ENCODE results near the gene WFDC9. TPM values are rescaled to one million over a fixed set of nuclear protein-coding genes. Genes with fewer than 3 reads are reported as not detected.

Gene WFDC9
- total RNA-seq, 5 donors from 2014 or later (not counting 1 experiment from before 2014, with no cell fraction given), result not detected

DNA sequence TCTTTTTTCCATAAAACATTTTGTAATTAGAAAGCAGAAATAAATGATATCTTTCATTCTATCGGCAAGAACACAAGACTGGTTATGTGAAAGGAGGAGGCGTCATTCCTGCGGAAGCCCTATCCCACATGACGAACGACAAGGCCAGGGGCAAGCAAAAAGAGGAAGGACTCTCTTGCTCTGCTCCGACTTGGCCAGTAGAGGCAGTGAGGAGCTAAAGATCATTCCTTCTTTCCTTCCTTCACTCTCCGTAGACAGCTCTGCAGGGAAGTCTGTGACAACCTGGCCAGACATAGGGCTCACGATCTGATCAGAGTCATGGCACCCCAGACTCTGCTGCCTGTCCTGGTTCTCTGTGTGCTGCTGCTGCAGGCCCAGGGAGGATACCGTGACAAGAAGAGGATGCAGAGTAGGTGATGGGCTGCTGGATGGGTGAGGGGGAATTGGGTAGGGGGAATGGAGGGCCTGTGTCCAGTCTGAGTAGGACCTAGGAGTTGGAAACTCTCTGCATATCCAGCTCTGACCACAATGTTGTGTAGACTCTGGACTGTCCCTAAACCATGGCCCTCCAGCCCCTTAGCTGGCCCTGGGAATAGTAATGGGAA, 1.5 kb downstream of the WFDC9 start, which contains the start of gene WFDC10A:
Gene WFDC10A, plus strand, starts transcription at position 244 of the 605 bp plus-strand sequence. Its CDS starts 75 bp downstream, at position 319.
- ATAC-seq (replicated peaks in 1 of 4) (peak; percentile 35 to 62 (median 56)), DNase-seq (peak in 10 of 35 experiments; percentile 0 to 28 (median 4))
- WGBS (ENCODE audit: insufficient coverage), result 38% methylated on average over 4 of the region's 9 CpGs
- Histone ChIP-seq H3K4me3 (ENCODE audit: control insufficient read depth in 1 of 2, extremely low read depth in 1 of 2, low read length in 1 of 2) (no peak within 1 kb of the TSS), H3K36me3 (ENCODE audit: control insufficient read depth in 2 of 2, extremely low read depth in 1 of 2, insufficient read depth in 1 of 2, low read length in 1 of 2) (no peaks in the 10 kb centered on the region), H3K9me3 (no peaks in the 10 kb centered on the region), H3K27me3 (replicated peaks in 1 of 2; ENCODE audit: control insufficient read depth in 2 of 2, extremely low read depth in 1 of 2, insufficient read depth in 2 of 2, low read length in 1 of 2) (peaks cover 2 to 15% of the 10 kb centered on the region in 2 experiments), H3K27ac (ENCODE audit: low read length) (no peak within 1 kb of the TSS), H3K4me1 (ENCODE audit: control insufficient read depth in 1 of 2, extremely low read depth in 1 of 2, insufficient read depth in 2 of 2, low read length in 2 of 2) (peaks cover 0 to 3% of the 10 kb centered on the region in 2 experiments)
- Mint-ChIP-seq H3K27ac (no peak within 1 kb of the TSS), H3K4me1 (peaks cover 3 to 5% (median 3%) of the 10 kb centered on the region in 3 donors), H3K9me3 (peaks cover 0 to 5% (median 0%) of the 10 kb centered on the region in 3 donors), H3K4me3 (no peak within 1 kb of the TSS), H3K36me3 (no peaks in the 10 kb centered on the region), H3K27me3 (peaks cover 45 to 50% of the 10 kb centered on the region in 2 donors)
- POLR2A ChIA-PET, result no interaction called here
- CTCF ChIA-PET, result interaction anchor here in 1 of 2 donors (0.5 to 0.6 kb wide), 2 partner anchors 1547 to 1641 kb away, joined by 4 read pairs; no protein-coding TSS in a partner anchor

DNA sequence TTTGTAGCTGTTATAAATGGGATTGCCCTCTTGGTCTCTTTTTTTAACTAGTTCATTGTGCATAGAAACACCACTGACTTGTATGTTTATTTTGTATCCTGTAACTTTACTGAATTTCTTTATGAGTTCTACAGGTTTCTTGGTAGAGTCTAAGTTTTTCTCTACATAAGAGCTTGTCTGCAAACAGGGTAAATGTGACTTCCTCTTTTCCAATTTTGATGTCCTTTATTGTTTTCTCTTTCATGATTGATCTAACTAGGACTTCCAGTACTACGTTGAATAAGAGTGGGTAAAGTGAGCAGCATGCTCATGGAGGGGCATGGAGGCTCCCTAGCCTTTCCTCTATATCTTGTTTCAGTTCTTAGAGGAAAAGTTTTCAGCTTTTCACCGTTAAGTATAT, 4.5 kb downstream of the WFDC9 start:
- peaks cover 2 to 15% of the 10 kb centered on the region in 2 experiments for H3K27me3 ChIP-seq (replicated peaks in 1 of 2; ENCODE audit: control insufficient read depth in 2 of 2, extremely low read depth in 1 of 2, insufficient read depth in 2 of 2, low read length in 1 of 2)
- Mint-ChIP-seq H3K4me1 (peaks cover 3 to 5% (median 3%) of the 10 kb centered on the region in 3 donors), H3K9me3 (peaks cover 0 to 5% (median 0%) of the 10 kb centered on the region in 3 donors), H3K27me3 (peaks cover 35 to 40% of the 10 kb centered on the region in 2 donors), H3K27ac (no peak overlapping the region), H3K4me3 (no peak overlapping the region), H3K36me3 (no peaks in the 10 kb centered on the region)
- CTCF ChIA-PET, result no interaction called here
- H3K9me3 ChIP-seq, result no peaks in the 10 kb centered on the region
- no peak overlapping the region for H3K4me3 ChIP-seq (ENCODE audit: control insufficient read depth in 1 of 2, extremely low read depth in 1 of 2, low read length in 1 of 2)
- POLR2A ChIA-PET, result no interaction called here
- H3K36me3 ChIP-seq (ENCODE audit: control insufficient read depth in 2 of 2, extremely low read depth in 1 of 2, insufficient read depth in 1 of 2, low read length in 1 of 2), result no peaks in the 10 kb centered on the region
- no peak overlapping the region for H3K27ac ChIP-seq (ENCODE audit: low read length)
- peaks cover 0 to 3% of the 10 kb centered on the region in 2 experiments for H3K4me1 ChIP-seq (ENCODE audit: control insufficient read depth in 1 of 2, extremely low read depth in 1 of 2, insufficient read depth in 2 of 2, low read length in 2 of 2)
- no peak for ATAC-seq (replicated peaks in 1 of 4)
- WGBS (ENCODE audit: insufficient coverage), result no CpG with 5 or more reads among the region's 2 CpGs
- DNase-seq, result no peak

DNA sequence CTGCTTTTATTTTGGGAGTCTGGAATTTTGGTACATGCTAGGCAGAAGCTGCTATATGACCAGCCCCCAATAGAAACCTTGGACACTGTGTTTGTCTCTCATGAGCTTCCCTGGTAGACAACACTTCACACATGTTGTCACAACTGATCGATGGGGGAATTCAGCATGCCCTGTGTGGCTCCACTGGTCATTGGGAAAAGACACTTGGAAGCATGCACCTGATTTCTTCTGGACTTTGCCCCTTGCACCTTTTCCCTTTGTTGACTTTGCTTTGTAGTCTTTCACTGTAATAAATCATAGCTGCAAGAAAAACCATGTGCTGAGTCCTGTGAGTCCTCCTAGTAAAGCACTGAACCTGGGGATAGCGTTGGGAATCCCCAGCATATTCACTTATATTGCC, 9.5 kb downstream of the WFDC9 start:
- POLR2A ChIA-PET, result no interaction called here
- Mint-ChIP-seq H3K4me1 (no peaks in the 10 kb centered on the region), H3K36me3 (no peaks in the 10 kb centered on the region), H3K27ac (no peak overlapping the region), H3K9me3 (peaks cover 0 to 5% (median 0%) of the 10 kb centered on the region in 3 donors), H3K27me3 (peaks cover under 1 to 15% of the 10 kb centered on the region in 2 donors), H3K4me3 (no peak overlapping the region)
- H3K36me3 ChIP-seq (ENCODE audit: control insufficient read depth in 2 of 2, extremely low read depth in 1 of 2, insufficient read depth in 1 of 2, low read length in 1 of 2), result no peaks in the 10 kb centered on the region
- no peak for DNase-seq
- WGBS (ENCODE audit: insufficient coverage), result 100% methylated on average over 1 of the region's 2 CpGs
- H3K4me1 ChIP-seq (ENCODE audit: control insufficient read depth in 1 of 2, extremely low read depth in 1 of 2, insufficient read depth in 2 of 2, low read length in 2 of 2), result no peaks in the 10 kb centered on the region
- no peak overlapping the region for H3K27ac ChIP-seq (ENCODE audit: low read length)
- H3K27me3 ChIP-seq (replicated peaks in 1 of 2; ENCODE audit: control insufficient read depth in 2 of 2, extremely low read depth in 1 of 2, insufficient read depth in 2 of 2, low read length in 1 of 2), result no peaks in the 10 kb centered on the region
- no peak overlapping the region for H3K4me3 ChIP-seq (ENCODE audit: control insufficient read depth in 1 of 2, extremely low read depth in 1 of 2, low read length in 1 of 2)
- no peaks in the 10 kb centered on the region for H3K9me3 ChIP-seq
- ATAC-seq (replicated peaks in 1 of 4), result no peak
- CTCF ChIA-PET, result no interaction called here

DNA sequence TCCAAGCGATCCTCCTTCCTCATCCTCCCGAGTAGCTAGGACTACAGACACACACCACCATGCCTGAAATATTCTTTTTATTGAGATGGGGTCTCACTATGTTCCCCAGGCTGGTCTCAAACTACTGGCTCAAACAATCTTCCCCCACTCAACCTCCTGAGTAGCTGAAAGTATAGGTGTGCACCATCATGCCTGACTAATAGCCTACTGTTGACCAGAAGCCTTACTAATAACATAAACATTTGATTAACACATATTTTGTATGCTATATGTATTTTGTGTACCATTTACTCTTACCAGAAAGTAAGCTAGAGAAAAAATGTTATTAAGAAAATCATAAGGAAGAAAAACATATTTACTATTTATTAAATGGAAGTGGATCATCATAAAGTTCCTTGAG, 13.5 kb downstream of the WFDC9 start:
- Mint-ChIP-seq H3K27ac (no peak overlapping the region), H3K9me3 (no peaks in the 10 kb centered on the region), H3K27me3 (peaks cover 4% of the 10 kb centered on the region in 2 donors), H3K4me1 (no peaks in the 10 kb centered on the region), H3K36me3 (no peaks in the 10 kb centered on the region), H3K4me3 (no peak overlapping the region)
- Histone ChIP-seq H3K4me3 (ENCODE audit: control insufficient read depth in 1 of 2, extremely low read depth in 1 of 2, low read length in 1 of 2) (no peak overlapping the region), H3K36me3 (ENCODE audit: control insufficient read depth in 2 of 2, extremely low read depth in 1 of 2, insufficient read depth in 1 of 2, low read length in 1 of 2) (no peaks in the 10 kb centered on the region), H3K27me3 (replicated peaks in 1 of 2; ENCODE audit: control insufficient read depth in 2 of 2, extremely low read depth in 1 of 2, insufficient read depth in 2 of 2, low read length in 1 of 2) (no peaks in the 10 kb centered on the region), H3K27ac (ENCODE audit: low read length) (no peak overlapping the region), H3K9me3 (no peaks in the 10 kb centered on the region), H3K4me1 (ENCODE audit: control insufficient read depth in 1 of 2, extremely low read depth in 1 of 2, insufficient read depth in 2 of 2, low read length in 2 of 2) (no peaks in the 10 kb centered on the region)
- CTCF ChIA-PET, result no interaction called here
- WGBS (ENCODE audit: insufficient coverage), result no CpG with 5 or more reads among the region's 2 CpGs
- ATAC-seq (replicated peaks in 1 of 4) (no peak), DNase-seq (no peak)
- POLR2A ChIA-PET, result no interaction called here

DNA sequence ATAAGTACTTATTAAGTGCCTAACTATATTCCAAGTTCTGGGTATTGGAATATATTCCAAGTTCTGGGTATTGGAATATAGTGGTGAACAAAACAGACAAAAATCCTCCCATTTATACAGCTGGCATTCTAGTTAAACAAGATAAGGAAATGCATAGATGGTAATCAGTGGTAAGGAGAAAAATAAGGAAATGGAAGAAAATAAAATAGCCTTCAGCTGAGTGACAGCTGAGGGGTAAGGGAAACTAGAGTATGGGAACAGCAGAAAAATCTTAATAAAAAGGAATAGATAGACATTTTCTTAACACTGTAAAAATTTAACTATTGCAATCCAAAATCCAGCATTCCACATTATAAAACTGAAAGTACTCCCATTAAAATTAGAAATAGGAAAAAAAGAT, 18.8 kb downstream of the WFDC9 start:
- ATAC-seq (replicated peaks in 1 of 4) (no peak), DNase-seq (no peak)
- H3K9me3 ChIP-seq, result no peaks in the 10 kb centered on the region
- CTCF ChIA-PET, result no interaction called here
- no peak overlapping the region for H3K4me3 ChIP-seq (ENCODE audit: control insufficient read depth in 1 of 2, extremely low read depth in 1 of 2, low read length in 1 of 2)
- H3K9me3 Mint-ChIP-seq, result peaks cover 1 to 5% (median 4%) of the 10 kb centered on the region in 3 donors
- POLR2A ChIA-PET, result no interaction called here
- H3K36me3 Mint-ChIP-seq, result no peaks in the 10 kb centered on the region
- H3K4me1 Mint-ChIP-seq, result no peaks in the 10 kb centered on the region
- H3K27ac Mint-ChIP-seq, result no peak overlapping the region
- no peak overlapping the region for H3K27ac ChIP-seq (ENCODE audit: low read length)
- H3K4me3 Mint-ChIP-seq, result no peak overlapping the region
- no peaks in the 10 kb centered on the region for H3K27me3 ChIP-seq (replicated peaks in 1 of 2; ENCODE audit: control insufficient read depth in 2 of 2, extremely low read depth in 1 of 2, insufficient read depth in 2 of 2, low read length in 1 of 2)
- H3K4me1 ChIP-seq (ENCODE audit: control insufficient read depth in 1 of 2, extremely low read depth in 1 of 2, insufficient read depth in 2 of 2, low read length in 2 of 2), result no peaks in the 10 kb centered on the region
- H3K36me3 ChIP-seq (ENCODE audit: control insufficient read depth in 2 of 2, extremely low read depth in 1 of 2, insufficient read depth in 1 of 2, low read length in 1 of 2), result no peaks in the 10 kb centered on the region
- H3K27me3 Mint-ChIP-seq, result peaks cover 20 to 21% of the 10 kb centered on the region in 2 donors

DNA sequence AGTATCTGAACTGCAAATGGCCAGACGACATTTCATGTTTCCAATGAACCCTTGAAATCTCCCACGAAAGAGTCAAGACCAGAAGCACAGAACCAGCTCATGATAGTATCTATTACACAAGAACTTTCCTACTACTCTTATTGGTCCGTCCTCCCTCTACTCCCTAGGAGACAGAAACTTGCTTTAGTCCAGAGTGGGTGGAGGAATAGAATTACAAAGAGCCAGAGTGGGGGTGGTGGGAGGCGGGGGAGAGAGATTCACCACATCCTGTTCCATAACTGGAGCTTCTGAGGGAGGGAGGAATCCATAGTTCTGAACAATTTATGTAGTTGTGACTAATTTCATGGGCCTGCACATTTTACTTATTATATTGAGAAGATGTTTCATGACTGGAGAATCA, 20.0 kb downstream of the WFDC9 start:
- peaks cover 0 to 2% (median 2%) of the 10 kb centered on the region in 3 donors for H3K4me1 Mint-ChIP-seq
- no peaks in the 10 kb centered on the region for H3K4me1 ChIP-seq (ENCODE audit: control insufficient read depth in 1 of 2, extremely low read depth in 1 of 2, insufficient read depth in 2 of 2, low read length in 2 of 2)
- ATAC-seq (replicated peaks in 1 of 4) (no peak), DNase-seq (no peak)
- H3K4me3 ChIP-seq (ENCODE audit: control insufficient read depth in 1 of 2, extremely low read depth in 1 of 2, low read length in 1 of 2), result no peak overlapping the region
- H3K9me3 Mint-ChIP-seq, result peaks cover 6 to 11% (median 7%) of the 10 kb centered on the region in 3 donors
- 20% methylated on average over 1 of the region's 4 CpGs for WGBS (ENCODE audit: insufficient coverage)
- no peak overlapping the region for H3K27ac Mint-ChIP-seq
- peaks cover 22 to 26% of the 10 kb centered on the region in 2 donors for H3K27me3 Mint-ChIP-seq
- H3K4me3 Mint-ChIP-seq, result no peak overlapping the region
- no peaks in the 10 kb centered on the region for H3K27me3 ChIP-seq (replicated peaks in 1 of 2; ENCODE audit: control insufficient read depth in 2 of 2, extremely low read depth in 1 of 2, insufficient read depth in 2 of 2, low read length in 1 of 2)
- H3K36me3 Mint-ChIP-seq, result no peaks in the 10 kb centered on the region
- no peaks in the 10 kb centered on the region for H3K36me3 ChIP-seq (ENCODE audit: control insufficient read depth in 2 of 2, extremely low read depth in 1 of 2, insufficient read depth in 1 of 2, low read length in 1 of 2)
- peaks cover 2% of the 10 kb centered on the region for H3K9me3 ChIP-seq
- no peak overlapping the region for H3K27ac ChIP-seq (ENCODE audit: low read length)
- CTCF ChIA-PET, result no interaction called here
- POLR2A ChIA-PET, result no interaction called here

Data from T-cell (primary cell).